ENCODE data around the gene NRG3. TPM values are rescaled to one million over a fixed set of nuclear protein-coding genes. Genes with fewer than 3 reads are reported as not detected.
A peak's percentile ranks its signal among the peaks of the same experiment; 100 is the strongest.

Gene NRG3
- total RNA-seq, result 2.6 TPM
- long read RNA-seq, partial matches to known transcripts, result 0 of 1 reads
- long read RNA-seq, other reads (novel, unspliced or antisense), result 1 of 1 reads

DNA sequence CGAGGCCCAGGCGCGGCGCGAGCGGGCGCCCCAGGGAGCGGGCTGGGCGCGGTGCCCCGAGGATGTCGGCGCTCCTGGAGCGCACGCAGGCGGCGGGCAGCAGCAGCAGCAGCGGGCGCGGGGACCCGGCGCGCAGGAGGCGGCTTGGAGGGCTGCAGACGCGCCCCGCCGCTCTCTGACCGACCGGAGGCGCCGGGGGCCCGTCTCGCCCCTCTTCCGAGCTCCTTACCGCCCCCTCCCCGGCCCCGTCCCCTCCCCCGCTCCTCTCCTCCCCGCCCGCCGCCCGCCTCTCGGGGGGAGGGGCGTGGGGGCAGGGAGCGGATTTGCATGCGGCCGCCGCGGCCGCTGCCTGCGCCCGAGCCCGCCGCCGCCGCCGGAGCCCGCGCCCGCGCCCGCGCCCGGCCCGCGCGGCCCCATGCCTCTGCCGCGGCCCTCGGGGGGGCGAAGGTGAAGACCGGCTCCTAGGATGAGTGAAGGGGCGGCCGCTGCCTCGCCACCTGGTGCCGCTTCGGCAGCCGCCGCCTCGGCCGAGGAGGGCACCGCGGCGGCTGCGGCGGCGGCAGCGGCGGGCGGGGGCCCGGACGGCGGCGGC, at the start of gene NRG3:
Gene NRG3 (plus strand): TSS at position 320 of the 592 bp plus-strand sequence.
- H3K36me3 ChIP-seq, result no peaks in the 10 kb centered on the region
- H3K4me3 ChIP-seq, result peak within 1 kb of the TSS; percentile 53
- ATAC-seq (peak; percentile 46 to 61), DNase-seq (no peak)
- TF ChIP-seq, protein P1, sequence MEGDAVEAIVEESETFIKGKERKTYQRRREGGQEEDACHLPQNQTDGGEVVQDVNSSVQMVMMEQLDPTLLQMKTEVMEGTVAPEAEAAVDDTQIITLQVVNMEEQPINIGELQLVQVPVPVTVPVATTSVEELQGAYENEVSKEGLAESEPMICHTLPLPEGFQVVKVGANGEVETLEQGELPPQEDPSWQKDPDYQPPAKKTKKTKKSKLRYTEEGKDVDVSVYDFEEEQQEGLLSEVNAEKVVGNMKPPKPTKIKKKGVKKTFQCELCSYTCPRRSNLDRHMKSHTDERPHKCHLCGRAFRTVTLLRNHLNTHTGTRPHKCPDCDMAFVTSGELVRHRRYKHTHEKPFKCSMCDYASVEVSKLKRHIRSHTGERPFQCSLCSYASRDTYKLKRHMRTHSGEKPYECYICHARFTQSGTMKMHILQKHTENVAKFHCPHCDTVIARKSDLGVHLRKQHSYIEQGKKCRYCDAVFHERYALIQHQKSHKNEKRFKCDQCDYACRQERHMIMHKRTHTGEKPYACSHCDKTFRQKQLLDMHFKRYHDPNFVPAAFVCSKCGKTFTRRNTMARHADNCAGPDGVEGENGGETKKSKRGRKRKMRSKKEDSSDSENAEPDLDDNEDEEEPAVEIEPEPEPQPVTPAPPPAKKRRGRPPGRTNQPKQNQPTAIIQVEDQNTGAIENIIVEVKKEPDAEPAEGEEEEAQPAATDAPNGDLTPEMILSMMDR (IDR thresholded peaks at IDR 0.05), result no peak
- intact Hi-C loops (cut with DNase I), result no loop called here
- H3K4me1 ChIP-seq, result peaks cover 15% of the 10 kb centered on the region
- no peaks in the 10 kb centered on the region for H3K9me3 ChIP-seq
- peaks cover 42% of the 10 kb centered on the region for H3K27me3 ChIP-seq (ENCODE audit: low read depth)
- H3K27ac ChIP-seq, result no peak within 1 kb of the TSS

DNA sequence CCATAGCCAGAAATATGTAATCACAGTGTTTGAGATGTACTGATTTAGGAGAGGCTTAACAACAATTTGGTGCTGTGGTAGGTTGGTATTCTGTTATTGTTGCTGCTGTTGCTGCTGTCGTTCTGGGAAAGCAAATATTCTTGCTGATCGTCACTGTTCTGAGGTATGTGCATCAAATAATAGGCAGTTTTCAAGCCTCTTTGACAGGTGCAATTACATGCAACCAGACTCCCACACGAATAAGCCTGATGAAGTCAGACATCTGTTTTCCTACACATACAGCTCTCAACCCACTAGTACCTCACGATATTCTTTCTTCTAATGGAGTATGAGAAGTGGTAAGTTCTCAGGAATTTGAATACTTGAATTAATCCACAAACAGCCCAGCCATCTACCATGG, 46.7 kb upstream of the NRG3 start:
- DNase-seq (no peak), ATAC-seq (no peak)
- Histone ChIP-seq H3K27me3 (ENCODE audit: low read depth) (no peaks in the 10 kb centered on the region), H3K36me3 (no peaks in the 10 kb centered on the region), H3K27ac (no peak overlapping the region), H3K4me3 (no peak overlapping the region), H3K9me3 (no peaks in the 10 kb centered on the region), H3K4me1 (no peaks in the 10 kb centered on the region)
- intact Hi-C loops (cut with DNase I), result no loop called here
- TF ChIP-seq, protein P1 (IDR thresholded peaks at IDR 0.05), result no peak

DNA sequence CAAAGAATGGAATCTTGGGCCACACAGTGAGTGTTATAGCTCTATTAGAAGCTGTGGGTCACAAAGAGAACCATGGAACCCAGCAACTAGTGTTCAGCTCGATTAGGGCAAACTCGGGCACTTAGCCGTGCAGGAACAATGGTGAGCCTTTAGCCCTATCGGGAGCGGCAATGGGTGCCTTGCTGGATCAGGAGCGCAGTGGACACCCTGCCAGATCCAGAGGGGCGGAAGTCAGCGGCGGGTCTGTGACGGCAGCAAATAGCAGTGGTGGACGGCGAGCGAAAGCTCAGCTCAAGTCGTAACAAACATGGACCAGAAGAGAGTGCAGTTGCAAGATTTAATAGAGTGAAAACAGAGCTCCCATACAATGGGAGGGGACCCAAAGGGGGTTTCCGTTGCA, 43.9 kb upstream of the NRG3 start:
- no peaks in the 10 kb centered on the region for H3K36me3 ChIP-seq
- no peak overlapping the region for H3K27ac ChIP-seq
- TF ChIP-seq, protein P1 (IDR thresholded peaks at IDR 0.05), result no peak
- H3K4me3 ChIP-seq, result no peak overlapping the region
- H3K4me1 ChIP-seq, result no peaks in the 10 kb centered on the region
- intact Hi-C loops (cut with DNase I), result no loop called here
- no peaks in the 10 kb centered on the region for H3K9me3 ChIP-seq
- no peak for DNase-seq
- no peak for ATAC-seq
- H3K27me3 ChIP-seq (ENCODE audit: low read depth), result no peaks in the 10 kb centered on the region

DNA sequence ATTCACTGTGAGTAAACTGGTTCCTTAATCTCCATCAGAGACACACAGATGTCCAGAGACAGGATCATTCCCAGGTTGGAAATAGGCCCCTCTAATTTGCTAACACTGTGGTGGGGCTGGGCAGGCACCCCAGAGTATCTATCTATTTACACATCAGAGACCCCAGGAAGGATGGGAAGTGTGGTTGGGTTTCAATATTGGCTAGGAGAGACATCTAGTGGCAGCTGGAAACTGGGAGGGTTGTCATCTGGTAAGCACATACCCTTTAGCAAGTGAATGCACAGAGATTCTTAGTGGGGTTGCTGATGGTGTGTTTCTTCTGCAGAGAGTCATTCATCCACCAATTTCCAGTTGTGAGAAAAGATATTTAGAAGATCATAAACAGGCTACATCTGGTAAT, 36.0 kb upstream of the NRG3 start:
- no peak overlapping the region for H3K4me3 ChIP-seq
- intact Hi-C loops (cut with DNase I), result no loop called here
- DNase-seq, result no peak

DNA sequence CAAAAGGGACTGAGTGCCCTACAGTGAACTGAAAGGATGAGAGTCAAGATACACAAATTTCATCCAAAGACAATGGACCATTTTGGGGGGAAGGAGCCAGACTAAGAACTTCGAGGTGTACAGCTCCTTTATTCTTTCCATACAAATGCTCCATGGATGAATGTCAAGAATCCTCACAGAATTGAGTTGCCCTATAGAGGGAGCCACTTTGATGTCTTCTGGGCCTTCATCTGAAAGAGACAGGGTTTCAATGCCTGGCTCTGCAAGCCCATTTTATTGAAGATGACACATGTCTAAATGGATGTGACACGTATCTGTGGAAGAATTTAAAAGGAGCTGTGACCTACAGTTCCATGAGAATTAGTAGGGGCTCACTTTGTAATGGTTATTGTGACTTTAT, 32.0 kb upstream of the NRG3 start:
- ATAC-seq (no peak), DNase-seq (no peak)
- Histone ChIP-seq H3K4me3 (no peak overlapping the region), H3K4me1 (no peaks in the 10 kb centered on the region), H3K27ac (no peak overlapping the region), H3K36me3 (no peaks in the 10 kb centered on the region), H3K27me3 (ENCODE audit: low read depth) (no peaks in the 10 kb centered on the region), H3K9me3 (no peaks in the 10 kb centered on the region)
- TF ChIP-seq, protein P1 (IDR thresholded peaks at IDR 0.05), result no peak
- intact Hi-C loops (cut with DNase I), result no loop called here

More for the DNA sequence above, 36.0 kb upstream of the NRG3 start:
- Histone ChIP-seq H3K4me1 (no peaks in the 10 kb centered on the region), H3K9me3 (no peaks in the 10 kb centered on the region), H3K36me3 (no peaks in the 10 kb centered on the region), H3K27me3 (ENCODE audit: low read depth) (no peaks in the 10 kb centered on the region), H3K27ac (no peak overlapping the region)
- peak in 1 of 2 donors; percentile 31 for ATAC-seq
- TF ChIP-seq, protein P1 (IDR thresholded peaks at IDR 0.05), result no peak
